ENCODE data around the gene ZFR2.

The ZFR2 gene

DNA sequence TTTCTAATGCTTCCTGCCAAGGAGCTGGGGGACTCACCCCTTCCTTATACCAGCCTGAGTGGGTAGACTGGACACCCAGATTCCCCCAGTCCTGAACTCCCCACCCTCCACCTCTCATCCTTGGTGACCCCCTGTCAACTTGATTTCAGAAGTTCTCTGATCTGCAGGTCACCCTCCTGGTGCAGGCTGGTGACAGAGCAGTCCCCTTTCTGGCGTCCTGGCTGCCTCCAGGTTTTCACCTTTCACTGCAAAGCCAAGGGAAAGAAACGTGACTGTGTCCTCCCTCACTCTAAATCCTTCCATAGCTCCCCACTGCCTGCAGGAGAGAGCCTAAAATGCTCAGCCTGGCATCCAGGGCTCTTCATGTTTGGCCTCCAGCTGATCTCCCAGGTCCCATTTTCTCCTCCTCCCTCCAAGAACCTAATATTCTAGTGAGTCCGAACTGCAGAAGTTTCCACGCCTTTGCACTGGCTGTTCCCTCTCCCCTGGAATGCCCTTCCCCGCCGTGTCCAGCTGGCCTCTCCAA lies 78.6 kb downstream of the ZFR2 start:
- DNase-seq (ENCODE audit: low read depth in 2 of 2), result no peak

- no peak for DNase-seq (ENCODE audit: low read depth in 2 of 2)
Observed at GRCh38 chr19:3788996-3789778, 79.7 kb downstream of the ZFR2 start.

GRCh38 chr19:3785938-3786824 lies 82.7 kb downstream of the ZFR2 start, which contains the start of gene MATK:
Gene MATK (minus strand): TSS chr19:3786381. CDS start chr19:3785135, 1,246 bp downstream.
- no peak for DNase-seq (ENCODE audit: low read depth in 2 of 2)

DNA sequence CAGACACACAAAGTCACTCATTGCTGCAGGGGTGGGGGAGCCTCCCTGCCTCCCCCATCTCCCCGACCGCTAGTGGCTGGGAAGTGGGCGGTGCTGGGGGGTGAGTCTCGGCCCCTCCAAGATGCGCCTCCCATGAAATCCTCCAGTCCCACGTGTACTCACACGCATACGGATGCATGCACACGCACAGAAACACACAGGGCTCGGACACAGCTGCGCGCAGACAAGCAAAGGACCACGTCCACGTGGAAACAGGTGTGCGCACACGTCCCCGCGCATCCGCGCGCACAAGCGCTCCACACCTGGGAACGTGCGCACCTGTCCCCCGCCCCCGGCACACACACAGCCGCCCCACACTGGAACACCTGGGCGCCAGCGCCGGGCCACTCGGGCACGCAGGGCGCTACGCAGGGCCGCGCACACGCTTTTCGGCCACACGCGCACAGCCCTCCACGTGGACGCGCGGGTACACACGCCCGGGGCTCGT lies 83.3 kb downstream of the ZFR2 start:
- DNase-seq (ENCODE audit: low read depth in 2 of 2), result no peak

DNA sequence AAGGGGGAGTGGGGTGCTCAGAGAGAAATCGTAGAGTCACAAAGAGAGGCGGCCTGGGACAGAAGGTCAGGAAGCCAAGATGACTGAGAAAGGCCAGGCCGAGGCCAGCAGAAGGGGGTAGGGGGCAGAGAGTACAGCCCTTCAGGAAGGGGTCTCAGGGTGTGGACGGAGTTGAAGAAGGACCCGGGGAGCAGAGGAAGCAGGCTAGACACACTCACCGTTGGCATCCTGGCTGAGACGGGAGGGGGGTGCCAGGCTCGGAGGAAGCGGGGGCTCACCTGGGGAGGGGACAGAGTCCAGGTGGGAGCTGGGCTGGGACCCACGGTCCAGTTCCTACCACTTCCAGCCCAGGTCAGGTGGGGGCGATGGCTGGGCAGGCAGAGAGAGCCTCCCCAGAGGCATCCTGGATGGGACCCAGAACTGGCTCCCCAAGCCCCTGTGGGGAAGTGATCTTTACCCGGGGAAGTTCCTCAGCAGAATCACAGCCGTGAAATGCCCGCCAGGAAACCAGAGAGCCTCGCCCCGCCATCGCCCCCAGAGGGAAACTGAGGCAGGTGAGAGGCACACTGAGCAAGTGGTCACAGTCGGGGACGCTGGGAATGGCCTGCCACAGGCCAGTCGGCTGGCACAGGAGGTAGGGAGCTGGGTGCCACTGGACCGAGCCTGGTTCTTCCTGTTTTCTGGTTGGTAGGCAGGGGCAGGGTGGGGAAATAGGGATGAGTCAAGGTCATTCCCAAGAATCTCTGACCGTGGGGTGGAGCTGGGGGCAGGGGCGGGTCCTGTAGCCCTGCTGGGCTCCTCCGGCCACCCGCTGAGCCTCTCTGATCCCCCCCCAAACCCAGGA lies 84.0 kb downstream of the ZFR2 start:
- no peak for DNase-seq (ENCODE audit: low read depth in 2 of 2)

GRCh38 chr19:3783660-3784584 lies 84.9 kb downstream of the ZFR2 start:
- DNase-seq (ENCODE audit: low read depth in 2 of 2), result no peak

DNA sequence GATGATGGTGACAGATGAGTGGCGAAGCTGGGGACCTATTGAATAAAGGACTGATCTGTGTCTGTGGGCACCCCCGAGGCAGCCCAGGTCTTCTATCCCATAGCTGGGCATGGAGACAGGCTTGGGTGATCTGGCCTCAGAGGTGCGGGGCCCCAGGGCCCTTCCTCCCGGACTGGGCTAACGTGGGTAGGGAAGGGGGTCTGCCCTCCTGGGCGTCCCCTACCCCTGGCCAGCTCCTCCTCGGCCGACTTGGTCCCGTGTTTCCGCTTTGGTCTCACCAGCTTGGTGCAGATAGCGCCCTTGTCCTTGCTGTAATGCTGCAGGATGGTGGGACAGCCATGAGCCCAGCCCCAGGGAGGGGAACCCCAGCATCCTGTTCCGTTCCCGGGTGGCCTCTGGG lies 85.9 kb downstream of the ZFR2 start:
- DNase-seq (ENCODE audit: low read depth in 2 of 2), result no peak

DNA sequence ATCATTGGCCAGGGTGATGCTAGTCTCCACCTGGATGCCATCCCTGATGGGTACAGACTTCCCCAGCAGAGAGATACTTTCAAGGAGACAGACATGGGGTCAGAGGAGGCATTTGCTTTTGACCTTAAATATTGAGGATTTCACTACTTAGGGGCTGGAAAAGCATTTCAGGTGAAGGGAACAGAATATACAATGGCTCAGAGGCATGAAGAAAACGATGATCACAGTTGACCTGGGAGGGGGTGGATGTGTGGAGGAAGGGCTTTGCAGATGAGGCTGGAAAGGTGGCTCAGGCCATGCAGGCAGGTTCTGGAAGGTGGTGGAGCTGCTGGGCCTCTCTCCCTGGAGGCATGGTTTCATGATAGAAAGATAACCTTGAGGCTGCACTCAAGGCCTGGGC lies 86.5 kb downstream of the ZFR2 start:
- no peak for DNase-seq (ENCODE audit: low read depth in 2 of 2)

GRCh38 chr19:3781603-3782002 lies 87.2 kb downstream of the ZFR2 start:
- no peak for DNase-seq (ENCODE audit: low read depth in 2 of 2)

DNA sequence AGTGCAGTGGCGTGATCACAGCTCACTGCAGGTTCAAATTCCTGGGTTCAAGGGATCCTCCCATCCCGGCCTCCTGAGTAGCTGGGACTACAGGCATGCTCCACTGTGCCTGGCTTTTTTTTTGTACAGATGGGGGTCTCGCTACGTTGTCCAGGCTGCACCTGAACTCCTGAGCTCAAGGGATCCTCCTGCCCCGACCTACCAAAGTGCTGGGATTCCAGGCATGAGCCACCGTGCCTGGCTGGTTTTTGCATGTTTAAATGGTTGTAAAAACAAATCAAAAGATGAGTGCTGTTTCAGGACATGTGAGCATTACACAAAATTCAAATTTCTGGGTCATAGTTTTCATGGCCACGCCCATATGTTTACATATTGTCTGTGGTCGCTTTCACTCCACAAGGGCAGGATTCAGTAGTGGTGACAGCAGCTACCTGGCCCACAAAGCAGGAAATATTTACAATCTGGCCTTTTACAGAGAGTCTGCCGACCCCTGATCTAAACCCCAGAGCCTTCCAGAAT lies 88.0 kb downstream of the ZFR2 start:
- no peak for DNase-seq (ENCODE audit: low read depth in 2 of 2)

DNA sequence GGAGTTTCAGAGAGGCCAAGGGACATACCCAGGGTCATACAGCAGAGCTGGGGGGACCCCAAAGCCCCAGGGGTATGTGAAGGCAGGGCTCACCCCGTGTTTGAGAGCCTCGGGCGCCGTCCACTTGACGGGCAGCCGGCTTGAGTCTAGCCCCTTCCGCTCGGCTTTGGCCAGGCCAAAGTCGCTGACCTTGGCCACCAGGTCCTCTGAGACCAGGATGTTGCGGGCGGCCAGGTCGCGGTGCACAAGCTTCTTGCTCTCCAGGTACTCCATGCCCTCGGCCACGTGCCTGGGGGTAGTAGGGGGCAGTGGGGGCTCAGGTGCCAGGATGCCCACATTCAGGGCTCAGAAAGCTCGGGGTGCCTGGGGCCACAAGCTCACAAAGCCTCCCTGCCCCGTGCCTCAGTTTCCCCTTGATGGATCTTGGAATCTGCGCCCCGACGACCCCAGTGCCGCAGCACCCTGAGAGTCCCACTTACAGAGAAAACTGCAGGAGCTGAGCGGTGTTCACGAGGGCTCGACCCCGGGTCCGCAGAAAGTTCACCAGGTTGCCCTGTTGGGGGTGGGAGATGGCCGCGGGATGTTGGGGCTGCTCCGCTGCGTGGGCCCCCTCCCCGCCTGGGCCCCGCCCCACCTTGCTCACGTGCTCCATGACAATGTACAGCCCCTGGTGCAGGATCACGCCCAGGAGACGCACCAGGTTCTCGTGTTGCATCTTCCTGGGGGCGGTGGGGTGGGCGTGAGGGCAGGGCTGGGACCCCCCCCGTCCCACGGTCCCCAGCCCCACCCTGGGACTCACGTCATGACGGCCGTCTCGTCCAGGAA lies 89.7 kb downstream of the ZFR2 start:
- DNase-seq (ENCODE audit: low read depth in 2 of 2), result no peak

GRCh38 chr19:3778104-3778867 lies 90.6 kb downstream of the ZFR2 start:
- no peak for DNase-seq (ENCODE audit: low read depth in 2 of 2)

- no peak for DNase-seq (ENCODE audit: low read depth in 2 of 2)
Observed at GRCh38 chr19:3776479-3777040, 92.3 kb downstream of the ZFR2 start.

GRCh38 chr19:3775831-3776230 lies 93.0 kb downstream of the ZFR2 start:
- DNase-seq (ENCODE audit: low read depth in 2 of 2), result no peak

DNA sequence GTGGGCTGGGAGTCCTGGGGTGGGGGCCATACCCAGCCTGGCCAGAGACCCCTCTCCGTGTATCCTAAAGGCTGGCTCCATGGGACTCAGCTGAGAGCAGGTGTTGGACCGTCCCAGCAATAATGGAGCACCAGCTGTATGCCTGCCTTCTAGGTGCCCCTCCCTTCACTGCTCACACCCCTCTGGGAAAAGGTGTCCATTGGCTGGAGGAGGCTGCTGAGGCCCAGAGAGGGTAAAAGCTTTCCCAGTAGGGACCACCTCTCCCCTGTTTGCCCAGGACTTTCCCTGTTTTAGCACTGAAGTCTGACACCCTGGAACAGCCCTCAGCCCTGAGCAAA lies 93.5 kb downstream of the ZFR2 start:
- DNase-seq (ENCODE audit: low read depth in 2 of 2), result no peak

DNA sequence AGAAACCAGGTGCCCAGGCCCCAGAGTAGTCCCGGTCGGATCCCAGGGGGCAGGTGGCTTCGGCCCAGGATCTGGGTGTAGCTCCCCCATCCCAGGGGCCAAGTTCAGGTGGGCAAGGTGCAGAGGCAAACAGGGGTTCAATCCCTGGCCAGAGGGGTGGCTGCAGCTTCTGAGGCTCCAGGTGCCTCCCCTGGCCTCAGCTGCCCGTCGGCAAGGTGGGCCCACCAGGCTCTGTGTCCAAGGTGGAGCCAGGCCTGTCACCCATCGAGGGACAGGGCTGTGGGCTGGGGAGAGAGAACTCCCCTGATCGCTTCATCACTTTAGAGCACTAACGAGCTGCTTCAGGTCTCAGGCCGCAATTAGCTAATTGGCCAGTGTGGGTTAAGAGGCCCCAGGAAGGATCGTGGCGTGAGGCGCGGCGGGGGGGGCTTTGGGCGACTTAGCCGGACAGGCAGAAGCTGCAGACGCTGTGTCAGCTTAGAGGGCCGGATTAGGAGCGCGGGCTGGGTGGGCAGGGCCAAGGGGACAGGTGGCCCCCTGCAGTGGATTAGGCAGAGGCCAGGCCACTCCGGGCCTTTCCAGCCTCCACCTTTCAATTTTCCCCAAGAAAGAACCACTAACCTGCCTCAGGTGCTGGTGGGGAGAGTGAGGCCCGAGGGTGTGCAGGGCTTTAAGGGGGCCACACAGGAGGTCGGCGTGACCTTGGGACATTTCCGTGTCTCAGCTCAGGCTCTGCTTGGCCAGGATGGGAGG lies 94.0 kb downstream of the ZFR2 start:
- no peak for DNase-seq (ENCODE audit: low read depth in 2 of 2)

GRCh38 chr19:3773814-3774515 lies 94.9 kb downstream of the ZFR2 start:
- DNase-seq (ENCODE audit: low read depth in 2 of 2), result no peak

All from stimulated activated CD4-positive, alpha-beta T cell treated with anti-CD3 and anti-CD28 coated beads, Interleukin-1b, Interleukin-23, amount 100 ng/mL, for 1 hour (primary cell).